ENCODE data around the gene EXOG. TPM values are rescaled to one million over a fixed set of nuclear protein-coding genes. Genes with fewer than 3 reads are reported as not detected.

Gene EXOG
- polyA plus RNA-seq, 3 donors = 1.6 to 5.4 (median 2.4) TPM

GRCh38 chr3:38472342-38472741 lies 23.8 kb upstream of the EXOG start:
- intact Hi-C loops (cut with micrococcal nuclease) = loop anchor here in 1 of 2 donors (5.0 kb wide), 1 partner anchor 355 kb away; no protein-coding TSS in a partner anchor
- Histone ChIP-seq H2AFZ (ENCODE audit: insufficient read depth, low read depth, low read length, poor library complexity, severe bottlenecking) (no peak overlapping the region), H3K27me3 (ENCODE audit: control insufficient read depth in 2 of 2, insufficient read depth in 2 of 2, low read length in 2 of 2) (no peaks in the 10 kb centered on the region), H3K4me1 (ENCODE audit: control insufficient read depth in 1 of 2, insufficient read depth in 2 of 2, low read length in 2 of 2) (no peaks in the 10 kb centered on the region), H3K9ac (ENCODE audit: insufficient read depth, low read length, poor library complexity, severe bottlenecking) (no peak overlapping the region), H3K27ac (ENCODE audit: low read depth in 1 of 2, low read length in 2 of 2) (no peak overlapping the region), H3K9me3 (replicated peaks in 1 of 2; ENCODE audit: control insufficient read depth in 1 of 2, insufficient read depth in 1 of 2, low read length in 2 of 2) (peaks cover 0 to 5% of the 10 kb centered on the region in 2 donors), H3K4me3 (replicated peaks in 1 of 3; ENCODE audit: low read depth in 2 of 3, low read length in 3 of 3) (no peak overlapping the region), H3K36me3 (replicated peaks in 1 of 2; ENCODE audit: control insufficient read depth in 1 of 2, insufficient read depth in 2 of 2, low read length in 2 of 2) (no peaks in the 10 kb centered on the region), H3K4me2 (replicated peaks; ENCODE audit: extremely low read depth, low read length, poor library complexity, severe bottlenecking) (no peak overlapping the region), H4K20me1 (ENCODE audit: insufficient read depth, low read length) (no peaks in the 10 kb centered on the region), H3K79me2 (ENCODE audit: insufficient read depth, low read length) (no peaks in the 10 kb centered on the region)
- Mint-ChIP-seq H3K4me3 (no peak overlapping the region), H3K27ac (no peak overlapping the region), H3K4me1 (no peaks in the 10 kb centered on the region), H3K27me3 (ENCODE audit: low read depth in 3 of 3) (peaks cover 0 to 2% (median 0%) of the 10 kb centered on the region in 3 donors), H3K36me3 (no peaks in the 10 kb centered on the region), H3K9me3 (peaks cover 10 to 20% (median 14%) of the 10 kb centered on the region in 7 donors)
- DNase-seq = no peak
- TF ChIP-seq, protein P1, sequence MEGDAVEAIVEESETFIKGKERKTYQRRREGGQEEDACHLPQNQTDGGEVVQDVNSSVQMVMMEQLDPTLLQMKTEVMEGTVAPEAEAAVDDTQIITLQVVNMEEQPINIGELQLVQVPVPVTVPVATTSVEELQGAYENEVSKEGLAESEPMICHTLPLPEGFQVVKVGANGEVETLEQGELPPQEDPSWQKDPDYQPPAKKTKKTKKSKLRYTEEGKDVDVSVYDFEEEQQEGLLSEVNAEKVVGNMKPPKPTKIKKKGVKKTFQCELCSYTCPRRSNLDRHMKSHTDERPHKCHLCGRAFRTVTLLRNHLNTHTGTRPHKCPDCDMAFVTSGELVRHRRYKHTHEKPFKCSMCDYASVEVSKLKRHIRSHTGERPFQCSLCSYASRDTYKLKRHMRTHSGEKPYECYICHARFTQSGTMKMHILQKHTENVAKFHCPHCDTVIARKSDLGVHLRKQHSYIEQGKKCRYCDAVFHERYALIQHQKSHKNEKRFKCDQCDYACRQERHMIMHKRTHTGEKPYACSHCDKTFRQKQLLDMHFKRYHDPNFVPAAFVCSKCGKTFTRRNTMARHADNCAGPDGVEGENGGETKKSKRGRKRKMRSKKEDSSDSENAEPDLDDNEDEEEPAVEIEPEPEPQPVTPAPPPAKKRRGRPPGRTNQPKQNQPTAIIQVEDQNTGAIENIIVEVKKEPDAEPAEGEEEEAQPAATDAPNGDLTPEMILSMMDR (IDR thresholded peaks at IDR 0.05) = no peak
- WGBS (ENCODE audit: insufficient coverage) = 100% methylated on average over 1 of the region's 1 CpG

DNA sequence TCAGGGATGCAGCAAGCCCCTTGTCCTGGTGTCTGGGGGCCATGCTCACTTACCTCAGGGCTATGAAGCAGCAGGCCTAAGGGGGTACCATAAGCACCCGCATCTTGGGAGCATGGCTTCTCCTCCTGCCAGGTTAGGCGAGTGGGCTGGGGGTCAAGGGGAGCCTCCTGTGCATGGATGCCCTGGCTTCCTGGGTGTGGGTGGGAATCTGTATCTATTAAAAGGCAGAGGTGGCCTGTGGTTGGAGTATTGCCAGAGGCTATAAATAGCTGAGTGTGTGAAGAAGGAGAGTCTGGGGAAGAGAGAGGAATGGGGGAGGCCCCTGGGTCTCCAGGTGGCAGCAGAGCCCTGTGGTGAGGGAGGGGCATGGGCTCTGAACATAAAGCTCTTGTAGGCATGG lies 22.9 kb upstream of the EXOG start:
- peaks cover 0 to 2% (median 0%) of the 10 kb centered on the region in 3 donors for H3K27me3 Mint-ChIP-seq (ENCODE audit: low read depth in 3 of 3)
- Histone ChIP-seq H3K27ac (ENCODE audit: low read depth in 1 of 2, low read length in 2 of 2) (no peak overlapping the region), H4K20me1 (ENCODE audit: insufficient read depth, low read length) (no peaks in the 10 kb centered on the region), H3K27me3 (ENCODE audit: control insufficient read depth in 2 of 2, insufficient read depth in 2 of 2, low read length in 2 of 2) (no peaks in the 10 kb centered on the region), H3K9me3 (replicated peaks in 1 of 2; ENCODE audit: control insufficient read depth in 1 of 2, insufficient read depth in 1 of 2, low read length in 2 of 2) (peaks cover 0 to 3% of the 10 kb centered on the region in 2 donors), H3K36me3 (replicated peaks in 1 of 2; ENCODE audit: control insufficient read depth in 1 of 2, insufficient read depth in 2 of 2, low read length in 2 of 2) (no peaks in the 10 kb centered on the region), H3K4me1 (ENCODE audit: control insufficient read depth in 1 of 2, insufficient read depth in 2 of 2, low read length in 2 of 2) (no peaks in the 10 kb centered on the region), H3K4me2 (replicated peaks; ENCODE audit: extremely low read depth, low read length, poor library complexity, severe bottlenecking) (no peak overlapping the region), H2AFZ (ENCODE audit: insufficient read depth, low read depth, low read length, poor library complexity, severe bottlenecking) (no peak overlapping the region), H3K9ac (ENCODE audit: insufficient read depth, low read length, poor library complexity, severe bottlenecking) (no peak overlapping the region), H3K79me2 (ENCODE audit: insufficient read depth, low read length) (no peaks in the 10 kb centered on the region), H3K4me3 (replicated peaks in 1 of 3; ENCODE audit: low read depth in 2 of 3, low read length in 3 of 3) (no peak overlapping the region)
- H3K9me3 Mint-ChIP-seq = peaks cover 7 to 17% (median 13%) of the 10 kb centered on the region in 7 donors
- 100% methylated on average over 2 of the region's 2 CpGs for WGBS (ENCODE audit: insufficient coverage)
- H3K4me3 Mint-ChIP-seq = no peak overlapping the region
- TF ChIP-seq, protein P1 (IDR thresholded peaks at IDR 0.05) = no peak
- intact Hi-C loops (cut with micrococcal nuclease) = loop anchor here in 1 of 2 donors (5.0 kb wide), 1 partner anchor 356 kb away; no protein-coding TSS in a partner anchor
- H3K27ac Mint-ChIP-seq = no peak overlapping the region
- no peak for DNase-seq
- no peaks in the 10 kb centered on the region for H3K36me3 Mint-ChIP-seq
- H3K4me1 Mint-ChIP-seq = no peaks in the 10 kb centered on the region
